H9 (cell line): ENCODE measurements around the gene SYT2. TPM values are rescaled to one million over a fixed set of nuclear protein-coding genes. Genes with fewer than 3 reads are reported as not detected.

ENCODE experiments used
- DNase-seq: peaks from one replicate; pipeline ENCODE4 v3.0.0-alpha.2; 2017
- H2AFZ ChIP-seq: one replicate; pipeline ENCODE4 v1.6.1; 2013; ENCODE audit warnings: mild to moderate bottlenecking, low read length, control low read depth, moderate library complexity
- H2AK5ac ChIP-seq: 2 replicates; pipeline ENCODE4 v1.6.1; 2013; ENCODE audit warnings: low read length, control low read depth, mixed read lengths; ENCODE audit not compliant: insufficient read length
- H2BK120ac ChIP-seq: one replicate; pipeline ENCODE4 v1.6.1; 2013; ENCODE audit warnings: low read depth, mild to moderate bottlenecking, low read length, control low read depth, inconsistent platforms; ENCODE audit not compliant: poor library complexity, severe bottlenecking
- H2BK12ac ChIP-seq: 2 replicates; pipeline ENCODE4 v1.6.1; 2013; ENCODE audit warnings: low read length, control low read depth, mixed read lengths, low read depth; ENCODE audit not compliant: insufficient read length
- H2BK15ac ChIP-seq: 2 replicates; pipeline ENCODE4 v1.6.1; 2013; ENCODE audit warnings: low read depth, low read length, control low read depth
- H2BK20ac ChIP-seq: one replicate; pipeline ENCODE4 v1.6.1; 2013; ENCODE audit warnings: low read depth, mild to moderate bottlenecking, low read length, control low read depth, inconsistent platforms; ENCODE audit not compliant: poor library complexity, severe bottlenecking
- H2BK5ac ChIP-seq: 2 replicates; pipeline ENCODE4 v1.6.1; 2013; ENCODE audit warnings: low read length, control low read depth, mixed read lengths; ENCODE audit not compliant: insufficient read length
- H3K14ac ChIP-seq: 2 replicates; pipeline ENCODE4 v1.6.1; 2013; ENCODE audit warnings: low read length, control low read depth; ENCODE audit not compliant: insufficient read depth
- H3K18ac ChIP-seq: 2 replicates; pipeline ENCODE4 v1.6.1; 2013; ENCODE audit warnings: low read depth, mild to moderate bottlenecking, mixed read lengths, low read length, control low read depth; ENCODE audit not compliant: insufficient read length
- H3K23ac ChIP-seq: 2 replicates; pipeline ENCODE4 v1.6.1; 2013; ENCODE audit warnings: low read length, control low read depth, mixed read lengths, low read depth; ENCODE audit not compliant: insufficient read length
- H3K23me2 ChIP-seq: 2 replicates; pipeline ENCODE4 v1.6.1; 2013; ENCODE audit warnings: low read depth, mild to moderate bottlenecking, mixed read lengths, low read length, control low read depth; ENCODE audit not compliant: insufficient read length, poor library complexity, severe bottlenecking
- H3K27ac ChIP-seq: 2 replicates; pipeline ENCODE4 v1.5.1; 2013; ENCODE audit warnings: low read length, control low read depth, mixed read lengths, low read depth; ENCODE audit not compliant: insufficient read length
- H3K27me3 ChIP-seq: 2 replicates; pipeline ENCODE4 v1.6.1; 2013; ENCODE audit warnings: low read length, control low read depth, inconsistent platforms; ENCODE audit not compliant: insufficient read depth
- H3K4ac ChIP-seq: 2 replicates; pipeline ENCODE4 v1.6.1; 2013; ENCODE audit warnings: low read depth, mild to moderate bottlenecking, control low read depth, inconsistent platforms, low read length, moderate library complexity
- H3K4me1 ChIP-seq: 2 replicates; pipeline ENCODE4 v1.6.1; 2013; ENCODE audit warnings: low read length, control low read depth, inconsistent platforms; ENCODE audit not compliant: insufficient read depth
- H3K4me2 ChIP-seq: 2 replicates; pipeline ENCODE4 v1.6.1; 2013; ENCODE audit warnings: low read length, control low read depth, mixed read lengths; ENCODE audit not compliant: insufficient read length, insufficient read depth
- H3K56ac ChIP-seq: 2 replicates; pipeline ENCODE4 v1.6.1; 2013; ENCODE audit warnings: low read depth, mild to moderate bottlenecking, mixed read lengths, low read length, control low read depth; ENCODE audit not compliant: insufficient read length
- H3K79me1 ChIP-seq: 2 replicates; pipeline ENCODE4 v1.6.1; 2013; ENCODE audit warnings: low read depth, mild to moderate bottlenecking, moderate library complexity, low read length, control low read depth, inconsistent platforms; ENCODE audit not compliant: insufficient read depth, poor library complexity, severe bottlenecking
- H3K79me2 ChIP-seq: 2 replicates; pipeline ENCODE4 v1.6.1; 2013; ENCODE audit warnings: low read length, control low read depth, inconsistent platforms; ENCODE audit not compliant: insufficient read depth
- H3K9ac ChIP-seq: 2 replicates; pipeline ENCODE4 v1.6.1; 2013; ENCODE audit warnings: low read length, control low read depth, mixed read lengths; ENCODE audit not compliant: insufficient read length; ENCODE audit errors: extremely low read depth
- H3K9me3 ChIP-seq: one replicate; pipeline ENCODE4 v1.6.1; 2013; ENCODE audit warnings: low read depth, low read length, inconsistent platforms; ENCODE audit not compliant: control insufficient read depth
- H3T11ph ChIP-seq: one replicate; pipeline ENCODE4 v1.6.1; 2013; ENCODE audit warnings: mild to moderate bottlenecking, low read length, control low read depth, inconsistent platforms
- H4K20me1 ChIP-seq: one replicate; pipeline ENCODE4 v1.6.1; 2013; ENCODE audit not compliant: control insufficient read depth, insufficient read length, insufficient read depth
- H4K5ac ChIP-seq: 2 replicates; pipeline ENCODE4 v1.6.1; 2013; ENCODE audit warnings: low read depth, mild to moderate bottlenecking, mixed read lengths, low read length, control low read depth; ENCODE audit not compliant: insufficient read length
- H4K8ac ChIP-seq: replicated peaks from 2 replicates; pipeline ENCODE4 v1.6.1; 2013; ENCODE audit warnings: low read length, control low read depth, mixed read lengths, low read depth; ENCODE audit not compliant: insufficient read length
- H4K91ac ChIP-seq: 2 replicates; pipeline ENCODE4 v1.6.1; 2013; ENCODE audit warnings: low read depth, mild to moderate bottlenecking, moderate library complexity, mixed read lengths, low read length, control low read depth; ENCODE audit not compliant: insufficient read length
- H3K27ac Mint-ChIP-seq, 3 experiments: 2 replicates in 2 of 3; 3 replicates in 1 of 3; pipeline ENCODE4 v1.8.0; 2020 to 2021; ENCODE audit warnings: mixed read lengths in 3 of 3, mild to moderate bottlenecking in 1 of 3, moderate library complexity in 1 of 3
- H3K27me3 Mint-ChIP-seq: 2 replicates; pipeline ENCODE4 v1.8.0; 2021; ENCODE audit warnings: low read depth, mild to moderate bottlenecking, moderate library complexity, mixed read lengths
- H3K36me3 Mint-ChIP-seq, 3 experiments: 2 replicates in 2 of 3; 3 replicates in 1 of 3; pipeline ENCODE4 v1.8.0; 2020 to 2021; ENCODE audit warnings: low read depth in 3 of 3, mixed read lengths in 3 of 3; ENCODE audit not compliant: insufficient read depth in 1 of 3
- H3K4me1 Mint-ChIP-seq, 2 experiments: 2 replicates each; pipeline ENCODE4 v1.8.0; 2020; ENCODE audit warnings: mixed read lengths in 2 of 2
- H3K4me3 Mint-ChIP-seq, 2 experiments: 2 replicates in 1 of 2; 3 replicates in 1 of 2; pipeline ENCODE4 v1.8.0; 2020 to 2021; ENCODE audit warnings: mild to moderate bottlenecking in 2 of 2, mixed read lengths in 2 of 2, moderate library complexity in 1 of 2
- H3K9me3 Mint-ChIP-seq, 2 experiments: 2 replicates in 1 of 2; 3 replicates in 1 of 2; pipeline ENCODE4 v1.8.0; 2020; ENCODE audit warnings: mild to moderate bottlenecking in 2 of 2, mixed read lengths in 2 of 2, moderate library complexity in 1 of 2
- WGBS: extraction: QIAGEN DNeasy Blood & Tissue Kit; methylation state at CpG from one replicate; pipeline ENCODE4 v1.1.7; 2013; ENCODE audit warnings: missing lambda C conversion rate, low lambda C conversion rate, mixed read lengths; ENCODE audit not compliant: insufficient read length; ENCODE audit errors: extremely low coverage; 5-methylcytosine and 5-hydroxymethylcytosine counted together
- total RNA-seq: library from RNA; stranded (reverse); gene quantifications from 2 replicates; pipeline ENCODE4 v1.2.1, GENCODE V29; 2021
- TF ChIP-seq, protein P1 (sequence below): fragments of 200-600 bp; sonication (generic); conservative IDR thresholded peaks from 3 replicates; pipeline ENCODE4 v1.8.0; 2021; ENCODE audit warnings: antibody characterized with exemption, mild to moderate bottlenecking

SYT2 gene
- total RNA-seq, 1 experiment from 2014 or later: 3.3 TPM

DNA sequence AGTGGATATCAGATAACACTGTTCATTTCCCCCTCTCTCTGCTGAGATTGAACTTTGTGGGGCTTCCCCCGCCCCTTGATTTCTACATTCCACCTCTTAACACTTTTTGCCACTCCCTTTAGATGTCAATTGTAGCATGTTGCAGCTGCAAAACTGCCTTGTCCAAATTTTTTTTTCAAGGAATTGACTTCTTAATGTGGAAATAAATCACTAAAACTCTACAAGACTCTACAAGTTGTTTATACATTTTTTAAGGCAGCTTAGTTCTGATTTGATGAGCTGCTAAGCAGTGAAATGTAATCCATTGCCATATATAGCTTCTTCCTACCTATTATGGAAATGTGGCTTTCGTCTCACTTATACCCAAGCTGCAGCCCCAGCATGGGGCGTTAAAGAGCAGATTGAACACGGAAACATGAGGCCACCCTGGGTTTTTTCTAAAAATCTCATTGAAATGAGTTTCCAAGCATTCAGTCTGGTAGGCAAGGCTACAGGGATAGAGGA is 132.2 kb downstream of the SYT2 start:
- Mint-ChIP-seq H3K27ac (peak overlapping the region; percentile 72 to 91 (median 83); a peak in 6 of 7 replicates), H3K27me3 (no peaks in the 10 kb centered on the region), H3K36me3 (no peaks in the 10 kb centered on the region; a peak in 1 of 7 replicates), H3K4me1 (peaks cover 45 to 48% of the 10 kb centered on the region in 2 experiments), H3K9me3 (no peaks in the 10 kb centered on the region), H3K4me3 (0 out of 5 replicates have a peak overlapping the region, but pooled peaks of 1 of the 2 experiments have one; percentile 22)
- H3K56ac ChIP-seq: no peak overlapping the region
- H3K18ac ChIP-seq: no peak overlapping the region
- no peaks in the 10 kb centered on the region for H3K23me2 ChIP-seq
- TF ChIP-seq, protein P1, sequence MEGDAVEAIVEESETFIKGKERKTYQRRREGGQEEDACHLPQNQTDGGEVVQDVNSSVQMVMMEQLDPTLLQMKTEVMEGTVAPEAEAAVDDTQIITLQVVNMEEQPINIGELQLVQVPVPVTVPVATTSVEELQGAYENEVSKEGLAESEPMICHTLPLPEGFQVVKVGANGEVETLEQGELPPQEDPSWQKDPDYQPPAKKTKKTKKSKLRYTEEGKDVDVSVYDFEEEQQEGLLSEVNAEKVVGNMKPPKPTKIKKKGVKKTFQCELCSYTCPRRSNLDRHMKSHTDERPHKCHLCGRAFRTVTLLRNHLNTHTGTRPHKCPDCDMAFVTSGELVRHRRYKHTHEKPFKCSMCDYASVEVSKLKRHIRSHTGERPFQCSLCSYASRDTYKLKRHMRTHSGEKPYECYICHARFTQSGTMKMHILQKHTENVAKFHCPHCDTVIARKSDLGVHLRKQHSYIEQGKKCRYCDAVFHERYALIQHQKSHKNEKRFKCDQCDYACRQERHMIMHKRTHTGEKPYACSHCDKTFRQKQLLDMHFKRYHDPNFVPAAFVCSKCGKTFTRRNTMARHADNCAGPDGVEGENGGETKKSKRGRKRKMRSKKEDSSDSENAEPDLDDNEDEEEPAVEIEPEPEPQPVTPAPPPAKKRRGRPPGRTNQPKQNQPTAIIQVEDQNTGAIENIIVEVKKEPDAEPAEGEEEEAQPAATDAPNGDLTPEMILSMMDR: no peak
- no peak for DNase-seq
- H3K4me1 ChIP-seq: peaks cover 3% of the 10 kb centered on the region; the same call in 1 of the 2 replicates
- no peak overlapping the region for H3K4me2 ChIP-seq
- no peak overlapping the region for H2BK120ac ChIP-seq
- H3K79me2 ChIP-seq: no peaks in the 10 kb centered on the region
- H3K14ac ChIP-seq: no peak overlapping the region
- no peak overlapping the region for H3K4ac ChIP-seq
- peak overlapping the region; percentile 27 for H3T11ph ChIP-seq
- H3K27me3 ChIP-seq: no peaks in the 10 kb centered on the region
- WGBS: no CpG with 5 or more reads among the region's 4 CpGs
- no peak overlapping the region for H2BK15ac ChIP-seq
- no peaks in the 10 kb centered on the region for H4K20me1 ChIP-seq
- H2BK5ac ChIP-seq: no peak overlapping the region
- no peak overlapping the region for H3K9ac ChIP-seq
- no peak overlapping the region for H4K8ac ChIP-seq
- H2BK12ac ChIP-seq: no peak overlapping the region
- no peak overlapping the region for H2BK20ac ChIP-seq
- no peak overlapping the region for H4K5ac ChIP-seq
- no peaks in the 10 kb centered on the region for H3K79me1 ChIP-seq
- no peak overlapping the region for H2AK5ac ChIP-seq
- H3K9me3 ChIP-seq: no peaks in the 10 kb centered on the region
- no peak overlapping the region for H3K23ac ChIP-seq
- no peak overlapping the region for H3K27ac ChIP-seq
- H4K91ac ChIP-seq: no peak overlapping the region
- no peak overlapping the region for H2AFZ ChIP-seq
